ENCODE results near the gene IL17B.
"Not testable (repeated sequence)": the region's sequence is repeated elsewhere in the genome, so short reads cannot be mapped to it uniquely, and the experiment has no call there.

IL17B gene

GRCh38 chr5:149394996-149395395, 15.9 kb upstream of the IL17B start:
- H3K27ac Mint-ChIP-seq; ATAC-seq; DNase-seq (ENCODE audit: low spot score in 2 of 2); H3K4me1 Mint-ChIP-seq; H3K9me3 Mint-ChIP-seq; H3K36me3 Mint-ChIP-seq; H3K4me3 Mint-ChIP-seq: not testable (repeated sequence)

GRCh38 chr5:149392718-149393117, 13.6 kb upstream of the IL17B start:
- Mint-ChIP-seq H3K4me3 (no peak overlapping the region), H3K27ac (no peak overlapping the region), H3K9me3 (no peaks in the 10 kb centered on the region), H3K4me1 (no peaks in the 10 kb centered on the region), H3K36me3 (no peaks in the 10 kb centered on the region)
- ATAC-seq, result peak; percentile 94
- DNase-seq (ENCODE audit: low spot score in 2 of 2), result no peak

GRCh38 chr5:149391524-149391923, 12.4 kb upstream of the IL17B start:
- no peak overlapping the region for H3K4me3 Mint-ChIP-seq
- H3K4me1 Mint-ChIP-seq, result no peaks in the 10 kb centered on the region
- no peak overlapping the region for H3K27ac Mint-ChIP-seq
- H3K36me3 Mint-ChIP-seq, result no peaks in the 10 kb centered on the region
- ATAC-seq (no peak), DNase-seq (ENCODE audit: low spot score in 2 of 2) (no peak)
- H3K9me3 Mint-ChIP-seq, result no peaks in the 10 kb centered on the region

GRCh38 chr5:149391076-149391475, 12.0 kb upstream of the IL17B start:
- H3K4me1 Mint-ChIP-seq; ATAC-seq; H3K4me3 Mint-ChIP-seq; DNase-seq (ENCODE audit: low spot score in 2 of 2); H3K27ac Mint-ChIP-seq; H3K36me3 Mint-ChIP-seq; H3K9me3 Mint-ChIP-seq: not testable (repeated sequence)

DNA sequence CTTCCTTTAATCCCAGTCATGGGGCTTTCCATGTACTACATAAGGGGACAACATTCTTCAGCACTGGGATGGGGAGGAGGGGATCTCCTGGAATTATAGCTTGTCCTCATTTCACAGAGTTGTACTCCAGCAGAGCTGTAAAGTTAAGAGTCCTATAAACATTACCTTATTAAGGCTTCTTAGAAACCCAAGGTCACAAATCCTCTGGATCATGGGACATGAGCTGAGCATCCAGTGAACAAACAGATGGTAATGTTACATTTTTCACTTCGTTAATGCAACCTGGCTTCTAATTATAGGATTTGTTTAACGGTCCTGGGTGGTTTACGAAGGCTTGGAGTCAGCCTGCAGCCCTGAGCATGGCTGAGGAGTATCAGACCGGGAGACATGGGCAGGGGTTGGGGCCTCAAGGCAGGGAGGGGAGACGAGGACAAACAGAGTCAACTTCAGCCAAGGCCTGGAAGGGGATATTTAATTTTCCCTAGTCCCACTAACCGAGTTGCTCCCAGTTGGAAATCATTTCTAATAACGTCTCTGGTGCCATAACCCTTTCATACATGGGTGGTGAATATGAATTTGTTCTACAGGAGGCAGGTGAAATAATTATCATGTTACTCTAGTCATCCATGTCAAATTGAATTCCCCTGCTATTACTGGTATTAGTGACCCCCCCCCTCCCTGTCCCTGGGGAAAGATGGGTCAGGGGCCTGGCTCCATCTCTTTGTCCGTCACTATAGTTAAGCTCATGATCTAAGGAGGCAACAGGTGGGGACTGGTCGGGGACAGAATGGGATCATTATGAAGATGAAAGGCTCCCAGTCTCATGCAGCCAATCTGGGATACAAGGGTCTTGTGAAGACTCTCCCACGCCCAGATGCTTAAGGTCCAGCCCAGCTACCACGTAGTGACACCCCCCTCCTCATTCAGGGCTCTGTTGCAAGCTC, 10.7 kb upstream of the IL17B start:
- no peak for DNase-seq (ENCODE audit: low spot score in 2 of 2)
- H3K4me1 Mint-ChIP-seq, result no peaks in the 10 kb centered on the region
- no peak for ATAC-seq

GRCh38 chr5:149388498-149389190, 9.6 kb upstream of the IL17B start:
- Mint-ChIP-seq H3K4me1 (no peaks in the 10 kb centered on the region), H3K4me3 (no peak overlapping the region), H3K9me3 (no peaks in the 10 kb centered on the region), H3K27ac (no peak overlapping the region), H3K36me3 (no peaks in the 10 kb centered on the region)
- ATAC-seq, result no peak
- no peak for DNase-seq (ENCODE audit: low spot score in 2 of 2)

More for the DNA sequence above, 10.7 kb upstream of the IL17B start:
- no peaks in the 10 kb centered on the region for H3K36me3 Mint-ChIP-seq
- no peaks in the 10 kb centered on the region for H3K9me3 Mint-ChIP-seq
- no peak overlapping the region for H3K4me3 Mint-ChIP-seq
- H3K27ac Mint-ChIP-seq, result no peak overlapping the region

GRCh38 chr5:149387982-149388381, 8.9 kb upstream of the IL17B start:
- Mint-ChIP-seq H3K4me1 (no peaks in the 10 kb centered on the region), H3K27ac (no peak overlapping the region), H3K4me3 (no peak overlapping the region)

GRCh38 chr5:149387081-149387631, 8.1 kb upstream of the IL17B start:
- no peaks in the 10 kb centered on the region for H3K4me1 Mint-ChIP-seq
- no peak for DNase-seq (ENCODE audit: low spot score in 2 of 2)
- no peak overlapping the region for H3K4me3 Mint-ChIP-seq
- no peak overlapping the region for H3K27ac Mint-ChIP-seq
- no peaks in the 10 kb centered on the region for H3K9me3 Mint-ChIP-seq
- no peak for ATAC-seq
- no peaks in the 10 kb centered on the region for H3K36me3 Mint-ChIP-seq

More at GRCh38 chr5:149387982-149388381, 8.9 kb upstream of the IL17B start:
- no peaks in the 10 kb centered on the region for H3K9me3 Mint-ChIP-seq
- ATAC-seq (no peak), DNase-seq (ENCODE audit: low spot score in 2 of 2) (no peak)
- no peaks in the 10 kb centered on the region for H3K36me3 Mint-ChIP-seq

DNA sequence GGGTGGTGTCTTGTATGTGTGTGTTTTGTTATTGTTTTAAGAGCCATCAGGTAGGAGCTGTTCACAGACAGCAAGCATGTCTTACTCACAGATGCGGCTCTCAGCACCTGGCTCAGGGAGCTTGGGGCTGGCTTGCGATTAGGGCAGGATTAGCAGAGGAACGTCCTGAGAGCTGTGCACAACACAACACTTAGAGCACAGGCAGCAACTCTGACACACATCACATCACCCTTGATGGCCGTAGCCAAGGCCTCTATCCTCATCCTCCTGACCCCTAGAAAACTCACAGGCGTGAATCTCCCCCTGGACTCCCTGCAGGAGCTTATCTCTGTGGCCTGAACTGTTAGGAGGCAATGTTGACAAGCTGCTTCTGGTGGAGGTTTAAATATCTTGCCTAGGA, 7.1 kb upstream of the IL17B start:
- Mint-ChIP-seq H3K9me3 (no peaks in the 10 kb centered on the region), H3K36me3 (no peaks in the 10 kb centered on the region), H3K4me1 (no peaks in the 10 kb centered on the region), H3K27ac (no peak overlapping the region), H3K4me3 (no peak overlapping the region)
- ATAC-seq, result no peak
- no peak for DNase-seq (ENCODE audit: low spot score in 2 of 2)

DNA sequence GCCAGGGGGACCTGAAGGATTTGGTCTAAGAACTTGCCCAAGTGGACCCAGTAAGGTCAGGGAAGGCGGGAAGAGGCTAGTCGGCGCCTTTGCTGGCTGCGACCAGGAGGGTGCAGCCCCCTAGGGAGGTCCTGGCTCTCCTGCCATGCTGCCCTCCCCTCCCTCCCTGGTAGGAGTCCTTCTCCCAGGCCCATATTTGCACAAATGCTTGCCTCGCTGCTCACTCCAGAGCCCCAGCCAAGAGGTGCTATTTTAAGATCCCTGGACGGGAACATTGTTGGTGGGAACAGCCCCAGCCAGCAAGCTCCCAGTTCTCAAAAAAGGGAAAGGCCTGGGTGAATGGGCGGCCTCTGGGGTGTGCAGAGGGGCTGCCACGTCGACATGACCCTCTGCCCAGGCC, 4.3 kb upstream of the IL17B start:
- DNase-seq (ENCODE audit: low spot score in 2 of 2) (no peak), ATAC-seq (no peak)
- Mint-ChIP-seq H3K4me3 (no peak overlapping the region), H3K4me1 (no peaks in the 10 kb centered on the region), H3K9me3 (no peaks in the 10 kb centered on the region), H3K36me3 (no peaks in the 10 kb centered on the region), H3K27ac (no peak overlapping the region)

DNA sequence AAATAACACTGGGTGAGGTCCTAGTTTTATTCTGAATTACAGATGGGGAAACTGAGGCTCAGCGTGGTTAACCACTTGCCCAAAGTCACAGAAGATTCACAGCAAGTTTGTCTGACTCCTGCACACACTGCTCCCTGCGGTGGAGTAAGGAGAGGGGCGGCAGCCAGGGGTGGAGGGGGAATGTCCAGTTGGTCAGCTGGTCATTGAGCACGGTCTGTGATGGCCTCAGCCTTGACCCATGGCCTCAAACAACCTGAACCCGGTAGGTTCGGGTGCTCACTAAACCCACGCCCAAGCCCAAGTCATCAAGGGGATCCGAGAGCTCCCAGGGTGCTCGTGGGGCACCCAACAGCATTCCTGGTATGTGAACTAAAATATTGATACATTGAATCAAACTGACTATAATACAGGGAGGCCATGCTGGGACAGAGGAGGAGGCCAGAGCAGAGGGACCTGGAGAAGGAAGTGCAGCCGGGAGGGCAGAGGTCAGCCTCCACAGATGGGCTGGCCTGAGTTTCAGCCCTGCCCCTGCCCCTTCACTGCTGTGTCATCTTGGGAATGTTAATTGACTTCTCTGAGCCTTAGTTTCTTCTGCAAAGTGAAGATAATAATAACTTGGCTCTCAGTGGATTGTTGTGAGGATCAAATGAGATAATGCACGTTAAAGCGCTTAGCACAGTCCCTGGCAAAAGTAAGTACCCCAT, 3.6 kb upstream of the IL17B start:
- Mint-ChIP-seq H3K27ac (no peak overlapping the region), H3K36me3 (no peaks in the 10 kb centered on the region), H3K9me3 (no peaks in the 10 kb centered on the region), H3K4me1 (no peaks in the 10 kb centered on the region), H3K4me3 (no peak overlapping the region)
- DNase-seq (ENCODE audit: low spot score in 2 of 2) (no peak), ATAC-seq (no peak)

GRCh38 chr5:149381986-149382338, 2.9 kb upstream of the IL17B start:
- no peaks in the 10 kb centered on the region for H3K9me3 Mint-ChIP-seq
- no peaks in the 10 kb centered on the region for H3K4me1 Mint-ChIP-seq
- ATAC-seq (peak; percentile 78), DNase-seq (ENCODE audit: low spot score in 2 of 2) (peak; percentile 67 to 86)
- no peaks in the 10 kb centered on the region for H3K36me3 Mint-ChIP-seq
- no peak overlapping the region for H3K27ac Mint-ChIP-seq
- H3K4me3 Mint-ChIP-seq, result no peak overlapping the region

- Mint-ChIP-seq H3K4me3 (no peak overlapping the region), H3K36me3 (no peaks in the 10 kb centered on the region), H3K27ac (no peak overlapping the region), H3K4me1 (no peaks in the 10 kb centered on the region), H3K9me3 (no peaks in the 10 kb centered on the region)
- DNase-seq (ENCODE audit: low spot score in 2 of 2), result no peak
- ATAC-seq, result peak; percentile 27
These were observed 2.3 kb upstream of the IL17B start for GRCh38 chr5:149381261-149381985.

GRCh38 chr5:149380466-149381121, 1.5 kb upstream of the IL17B start:
- ATAC-seq (no peak), DNase-seq (ENCODE audit: low spot score in 2 of 2) (no peak)
- no peaks in the 10 kb centered on the region for H3K4me1 Mint-ChIP-seq

More at GRCh38 chr5:149380466-149381121, 1.5 kb upstream of the IL17B start:
- no peak overlapping the region for H3K4me3 Mint-ChIP-seq
- no peak overlapping the region for H3K27ac Mint-ChIP-seq
- no peaks in the 10 kb centered on the region for H3K36me3 Mint-ChIP-seq
- no peaks in the 10 kb centered on the region for H3K9me3 Mint-ChIP-seq
